HUES48 (cell line): ENCODE data around the gene HEXB.
"Not testable (repeated sequence)": the region's sequence is repeated elsewhere in the genome, so short reads cannot be mapped to it uniquely, and the experiment has no call there.

ENCODE experiments used
- H3K27ac ChIP-seq: one replicate; pipeline ENCODE4 v1.7.0; 2013; ENCODE audit warnings: low read depth, low read length, inconsistent platforms
- H3K27me3 ChIP-seq: 2 replicates; pipeline ENCODE4 v1.6.1; 2013; ENCODE audit warnings: mild to moderate bottlenecking, low read length; ENCODE audit not compliant: control insufficient read depth, insufficient read depth
- H3K36me3 ChIP-seq: 2 replicates; pipeline ENCODE4 v1.6.1; 2013; ENCODE audit warnings: low read length; ENCODE audit not compliant: control insufficient read depth, insufficient read depth
- H3K4me1 ChIP-seq: 2 replicates; pipeline ENCODE4 v1.6.1; 2013; ENCODE audit warnings: mild to moderate bottlenecking, low read length; ENCODE audit not compliant: control insufficient read depth, insufficient read depth
- H3K4me3 ChIP-seq: 2 replicates; pipeline ENCODE4 v1.5.1; 2013; ENCODE audit warnings: mild to moderate bottlenecking, low read depth, low read length
- H3K9ac ChIP-seq: 2 replicates; pipeline ENCODE4 v1.6.1; 2013; ENCODE audit warnings: mild to moderate bottlenecking, low read depth, low read length, moderate library complexity
- H3K9me3 ChIP-seq: 2 replicates; pipeline ENCODE4 v1.6.1; 2013; ENCODE audit warnings: low read length; ENCODE audit not compliant: control insufficient read depth, insufficient read depth

Gene HEXB

DNA sequence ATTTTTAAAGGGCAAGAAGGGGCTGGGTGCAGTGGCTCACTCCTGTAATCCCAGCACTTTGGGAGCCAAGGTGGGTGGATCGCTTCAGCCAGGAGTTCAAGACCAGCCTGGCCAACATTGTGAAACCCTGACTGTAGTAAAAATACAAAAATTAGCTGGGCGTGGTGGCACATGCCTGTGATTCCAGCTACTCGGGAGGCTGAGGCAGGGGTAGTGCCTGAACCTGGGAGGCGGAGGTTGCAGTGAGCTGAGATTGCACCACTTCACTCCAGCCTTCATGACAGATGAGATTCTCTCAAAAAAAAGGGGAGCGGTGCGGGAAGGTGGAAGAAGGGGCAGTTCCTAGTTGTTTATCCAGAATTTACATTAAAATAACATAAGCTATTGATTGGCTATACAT, 8.6 kb upstream of the HEXB start:
- not testable (repeated sequence) for H3K36me3 ChIP-seq, H3K27ac ChIP-seq, H3K27me3 ChIP-seq, H3K9ac ChIP-seq, H3K9me3 ChIP-seq, H3K4me3 ChIP-seq
- H3K4me1 ChIP-seq: peaks cover 11% of the 10 kb centered on the region

DNA sequence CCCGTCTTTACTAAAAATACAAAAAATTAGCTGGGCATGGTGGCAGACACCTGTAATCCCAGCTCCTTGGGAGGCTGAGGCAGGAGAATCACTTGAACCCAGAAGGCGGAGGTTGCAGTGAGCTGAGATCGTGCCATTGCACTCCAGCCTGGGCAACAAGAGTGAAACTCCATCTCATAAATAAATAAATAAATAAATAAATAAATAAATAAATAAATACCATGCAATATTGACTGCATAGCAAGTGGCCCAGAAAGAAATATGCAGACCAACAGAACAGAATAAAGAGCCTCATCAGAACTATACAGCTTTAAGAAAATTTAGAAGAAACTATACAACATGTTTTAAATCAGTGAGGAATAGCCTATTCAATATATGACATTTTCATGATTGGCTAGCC, 6.9 kb upstream of the HEXB start:
- not testable (repeated sequence) for H3K9ac ChIP-seq, H3K27me3 ChIP-seq, H3K27ac ChIP-seq, H3K4me3 ChIP-seq, H3K9me3 ChIP-seq, H3K36me3 ChIP-seq
- peaks cover 10% of the 10 kb centered on the region for H3K4me1 ChIP-seq

DNA sequence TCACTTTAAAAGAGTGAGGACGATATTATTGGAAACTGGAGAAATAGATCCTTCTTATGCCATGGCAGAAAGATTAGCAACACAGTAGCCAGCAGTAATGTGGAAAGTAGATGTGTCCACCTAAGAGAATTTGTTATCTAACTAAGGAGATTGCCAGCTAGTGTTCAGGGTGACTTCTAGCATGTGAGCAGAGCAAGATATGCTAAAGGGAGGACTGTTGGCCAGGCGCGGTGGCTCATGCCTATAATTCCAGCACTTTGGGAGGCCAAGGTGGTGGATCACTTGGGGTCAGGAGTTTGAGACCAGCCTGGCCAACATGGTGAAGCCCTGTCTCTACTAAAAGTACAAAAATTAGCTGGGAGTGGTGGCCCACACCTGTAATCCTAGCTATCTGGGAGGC, 5.7 kb upstream of the HEXB start:
- not testable (repeated sequence) for H3K9ac ChIP-seq, H3K27ac ChIP-seq, H3K4me3 ChIP-seq, H3K4me1 ChIP-seq, H3K27me3 ChIP-seq, H3K9me3 ChIP-seq, H3K36me3 ChIP-seq

DNA sequence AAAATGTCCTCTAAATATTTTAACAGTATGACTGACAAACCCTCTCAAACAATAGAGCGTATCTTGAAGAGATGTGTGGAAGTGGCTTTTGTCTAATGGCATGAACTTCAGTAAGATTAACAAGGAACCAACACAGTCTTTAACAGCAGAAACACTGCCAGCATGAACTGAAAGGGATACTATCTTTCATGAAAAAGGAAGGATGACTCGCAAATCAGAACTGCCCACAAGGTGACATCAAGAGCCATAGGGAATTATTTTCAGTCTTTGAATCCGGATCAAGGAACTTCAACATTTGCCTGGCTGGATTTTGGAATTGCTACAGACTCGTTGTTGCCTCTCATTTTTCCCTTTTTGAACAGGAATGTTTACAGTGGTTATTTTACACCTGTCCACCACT, 5.1 kb upstream of the HEXB start:
- H3K4me1 ChIP-seq: peaks cover 5% of the 10 kb centered on the region
- H3K4me3 ChIP-seq: no peak overlapping the region
- no peaks in the 10 kb centered on the region for H3K36me3 ChIP-seq
- no peaks in the 10 kb centered on the region for H3K27me3 ChIP-seq
- no peak overlapping the region for H3K27ac ChIP-seq
- no peaks in the 10 kb centered on the region for H3K9me3 ChIP-seq
- no peak overlapping the region for H3K9ac ChIP-seq

DNA sequence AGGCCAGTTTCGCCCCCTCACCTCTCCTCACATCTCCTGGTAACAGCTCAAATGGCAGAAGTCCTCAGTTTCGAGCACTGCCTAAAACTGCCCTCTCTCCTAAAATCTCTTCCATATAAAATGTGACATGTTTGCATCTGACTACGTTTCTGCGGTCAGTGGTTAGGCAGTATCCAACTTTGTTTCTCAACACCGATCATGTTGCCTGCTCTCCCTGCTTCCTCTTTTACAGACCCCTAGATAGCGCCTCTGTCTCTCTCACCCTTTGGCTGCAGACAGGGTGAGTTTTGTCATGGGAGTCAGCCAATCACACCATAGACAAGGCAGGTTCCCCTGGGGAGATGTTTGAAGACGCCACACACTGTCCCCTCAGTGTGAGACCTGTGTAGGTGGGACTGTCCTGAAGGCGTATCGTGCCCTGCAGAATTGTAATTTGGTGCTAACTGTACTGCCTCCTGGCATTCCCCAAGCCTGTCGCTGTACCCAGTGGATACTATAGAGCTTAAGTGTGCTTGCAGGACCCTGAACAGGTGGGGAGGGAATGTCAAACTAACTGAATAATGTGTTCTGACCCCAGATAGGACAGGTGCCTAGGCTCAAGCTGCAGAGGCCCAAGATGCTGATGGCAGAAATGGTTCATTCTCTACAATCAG, 1.1 kb downstream of the HEXB start:
- Histone ChIP-seq H3K4me3 (peak overlapping the region; percentile 80), H3K9me3 (no peaks in the 10 kb centered on the region), H3K27me3 (no peaks in the 10 kb centered on the region), H3K9ac (peak overlapping the region; percentile 82; the same call in 1 of the 2 replicates), H3K36me3 (peaks cover 24% of the 10 kb centered on the region), H3K27ac (no peak overlapping the region), H3K4me1 (peaks cover 5% of the 10 kb centered on the region; the same call in 1 of the 2 replicates)

DNA sequence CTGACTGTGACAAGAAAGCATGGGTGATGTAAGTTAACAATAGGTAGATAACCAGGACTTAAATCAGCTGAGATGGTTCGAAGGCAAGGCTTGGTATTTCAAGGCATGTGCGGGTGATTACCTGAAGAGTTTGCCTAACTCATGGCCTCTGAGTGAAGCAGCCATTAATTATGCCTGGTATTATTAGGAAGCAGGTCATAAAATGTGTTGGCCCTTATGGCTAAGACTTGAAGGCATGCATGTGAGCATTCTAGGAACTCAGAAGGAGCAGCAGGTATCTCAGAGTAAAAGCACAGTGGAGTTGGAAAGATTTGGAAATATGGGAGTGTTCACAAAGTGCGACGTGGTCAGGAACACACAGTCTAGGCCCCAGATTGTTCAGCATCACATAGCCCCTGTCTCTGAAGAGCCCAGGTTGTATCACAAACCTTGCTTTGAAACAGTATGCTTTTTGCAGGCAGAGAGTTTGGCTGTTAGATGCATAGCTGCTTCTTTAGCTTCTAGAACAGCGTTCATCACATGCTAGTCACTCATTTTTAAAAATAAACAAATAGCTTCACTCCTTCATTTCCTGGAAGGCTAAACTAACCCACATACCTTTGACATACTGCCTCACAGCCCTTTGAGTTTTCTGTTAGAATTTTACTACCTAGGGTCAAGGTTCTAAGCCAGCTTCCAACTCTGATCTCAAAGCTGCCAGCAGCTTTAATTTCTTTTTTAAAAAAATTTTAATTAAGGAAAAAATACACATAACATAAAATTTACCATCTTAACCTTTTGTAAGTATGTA, 2.1 kb downstream of the HEXB start:
- Histone ChIP-seq H3K27me3 (no peaks in the 10 kb centered on the region), H3K9me3 (no peaks in the 10 kb centered on the region), H3K4me3 (no peak overlapping the region), H3K36me3 (peaks cover 34% of the 10 kb centered on the region), H3K4me1 (peaks cover 5% of the 10 kb centered on the region; the same call in 1 of the 2 replicates), H3K9ac (no peak overlapping the region), H3K27ac (no peak overlapping the region)

DNA sequence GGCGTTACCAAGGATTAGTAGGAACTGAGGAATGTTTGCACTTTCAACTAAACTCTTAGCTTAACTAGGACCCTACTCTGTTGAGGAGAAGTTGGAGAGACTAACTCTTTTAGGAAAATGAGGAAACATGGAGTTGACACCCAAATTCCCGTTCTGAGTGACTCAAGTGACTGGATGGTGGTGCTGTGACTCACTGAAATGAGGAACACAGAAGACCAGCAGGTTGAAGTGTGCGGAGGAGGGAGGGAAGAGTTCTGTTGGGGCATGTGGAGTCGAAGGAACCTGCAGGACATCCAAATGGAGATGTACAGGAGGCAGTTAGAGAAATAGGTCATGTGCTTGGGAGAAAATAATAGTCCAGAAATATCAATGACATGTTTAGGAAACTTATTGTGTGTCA, 8.2 kb downstream of the HEXB start:
- H3K9ac ChIP-seq: no peak overlapping the region
- H3K27me3 ChIP-seq: no peaks in the 10 kb centered on the region
- no peaks in the 10 kb centered on the region for H3K4me1 ChIP-seq
- no peak overlapping the region for H3K27ac ChIP-seq
- H3K4me3 ChIP-seq: no peak overlapping the region
- peaks cover 63% of the 10 kb centered on the region for H3K36me3 ChIP-seq
- no peaks in the 10 kb centered on the region for H3K9me3 ChIP-seq

DNA sequence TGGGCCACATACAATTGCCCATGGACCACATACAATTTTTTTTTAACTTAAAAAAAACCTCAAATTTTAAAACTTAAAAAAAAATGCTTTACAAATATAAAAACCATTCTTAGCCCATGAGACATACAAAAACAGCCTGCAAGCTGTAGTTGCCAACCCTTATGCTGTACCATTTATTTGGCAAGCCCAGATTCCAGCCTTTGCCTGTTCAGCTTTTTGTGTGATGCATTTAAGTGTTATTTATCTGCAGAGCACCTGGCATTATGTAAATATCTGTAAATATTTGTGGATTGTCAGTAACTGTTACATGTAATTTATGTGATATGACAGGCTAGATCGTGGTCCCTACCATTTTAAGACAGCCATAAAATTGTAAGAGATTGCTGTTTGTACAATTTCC, 32.6 kb downstream of the HEXB start:
- peaks cover 36% of the 10 kb centered on the region for H3K36me3 ChIP-seq
- no peak overlapping the region for H3K4me3 ChIP-seq
- H3K27ac ChIP-seq: no peak overlapping the region
- H3K4me1 ChIP-seq: no peaks in the 10 kb centered on the region
- no peak overlapping the region for H3K9ac ChIP-seq
- H3K9me3 ChIP-seq: no peaks in the 10 kb centered on the region
- no peaks in the 10 kb centered on the region for H3K27me3 ChIP-seq

DNA sequence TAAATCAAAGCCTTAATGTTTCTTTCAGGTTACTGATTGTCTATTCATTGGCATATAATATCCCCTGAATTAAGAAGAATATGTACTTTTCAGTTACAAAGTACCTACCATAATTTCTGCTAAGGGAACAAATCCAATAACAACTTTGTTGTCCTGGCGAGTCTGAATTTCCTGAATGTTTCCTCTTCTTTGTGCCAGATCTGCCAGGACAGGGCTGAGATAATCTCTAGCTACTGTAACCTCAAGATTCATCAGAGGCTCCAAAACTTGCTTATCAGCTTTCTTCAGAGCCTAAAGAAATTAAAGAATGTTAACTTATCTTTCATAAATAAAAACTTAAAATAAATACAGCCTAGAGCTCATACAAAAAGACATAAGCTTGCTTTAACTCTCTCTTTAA, 37.2 kb downstream of the HEXB start:
- no peak overlapping the region for H3K9ac ChIP-seq
- H3K27ac ChIP-seq: no peak overlapping the region
- no peak overlapping the region for H3K4me3 ChIP-seq
- H3K9me3 ChIP-seq: no peaks in the 10 kb centered on the region
- no peaks in the 10 kb centered on the region for H3K27me3 ChIP-seq
- peaks cover 73% of the 10 kb centered on the region for H3K36me3 ChIP-seq
- no peaks in the 10 kb centered on the region for H3K4me1 ChIP-seq

DNA sequence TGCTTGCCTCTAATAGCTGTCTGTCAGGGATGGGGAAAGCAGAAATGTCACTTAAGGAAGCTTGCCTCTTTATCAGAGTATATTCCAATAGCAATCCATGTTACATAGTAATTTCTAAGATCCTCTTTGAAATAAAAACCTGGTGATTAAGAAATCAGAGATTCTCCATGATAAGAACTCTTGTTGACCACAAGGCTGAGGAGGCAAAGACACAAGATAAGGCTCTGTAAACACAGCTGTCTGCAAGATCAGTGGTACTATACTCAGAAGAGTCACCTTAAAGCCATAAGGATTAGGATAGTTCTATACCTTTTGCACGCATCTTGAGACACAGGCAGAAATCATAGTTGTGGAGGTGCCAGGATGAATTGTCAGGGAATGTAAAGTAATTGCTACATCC, 40.3 kb downstream of the HEXB start:
- Histone ChIP-seq H3K27ac (no peak overlapping the region), H3K9me3 (no peaks in the 10 kb centered on the region), H3K4me1 (no peaks in the 10 kb centered on the region), H3K9ac (no peak overlapping the region), H3K27me3 (no peaks in the 10 kb centered on the region), H3K4me3 (no peak overlapping the region), H3K36me3 (peaks cover 70% of the 10 kb centered on the region)

DNA sequence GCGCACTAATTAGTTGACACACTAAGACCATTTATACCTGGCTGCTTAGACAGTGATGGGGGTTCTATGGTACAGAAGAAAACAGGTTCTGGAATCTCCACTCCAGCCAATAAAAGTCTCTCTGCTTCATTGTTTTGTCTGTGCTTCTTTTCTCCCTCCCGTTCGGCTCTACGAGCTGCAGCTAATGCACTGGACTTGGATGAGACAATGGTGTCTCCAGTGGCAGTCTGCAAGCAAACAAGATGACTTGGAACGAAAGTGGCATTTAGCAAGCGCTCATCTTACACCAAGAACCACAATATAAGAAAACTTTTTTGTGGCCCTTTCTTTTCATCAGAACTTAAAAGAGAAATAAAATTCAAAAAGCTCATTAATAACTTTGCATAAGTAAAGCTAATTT, 51.7 kb downstream of the HEXB start:
- H3K9me3 ChIP-seq: no peaks in the 10 kb centered on the region
- no peaks in the 10 kb centered on the region for H3K4me1 ChIP-seq
- H3K9ac ChIP-seq: no peak overlapping the region
- H3K36me3 ChIP-seq: peaks cover 96% of the 10 kb centered on the region
- no peak overlapping the region for H3K27ac ChIP-seq
- no peaks in the 10 kb centered on the region for H3K27me3 ChIP-seq
- H3K4me3 ChIP-seq: no peak overlapping the region
